Skin of body (tissue), 2 donors: Measurements from ENCODE around the gene TSSK6. TPM values are rescaled to one million over a fixed set of nuclear protein-coding genes. Genes with fewer than 3 reads are reported as not detected.

Experiments used
- DNase-seq: peaks from one replicate; lab custom pipeline; 2025; lab: John Stamatoyannopoulos, UW
- total RNA-seq: library from RNA; depleted of rRNA; stranded (reverse); fragments of >200 nt; gene quantifications from one replicate; pipeline ENCODE4 v1.2.3, GENCODE V29; 2014

Gene TSSK6
- total RNA-seq, 1 donor from 2014 or later: 0.39 TPM

GRCh38 chr19:19531951-19532805 lies 16.8 kb upstream of the TSSK6 start:
- DNase-seq: peak; percentile 52

DNA sequence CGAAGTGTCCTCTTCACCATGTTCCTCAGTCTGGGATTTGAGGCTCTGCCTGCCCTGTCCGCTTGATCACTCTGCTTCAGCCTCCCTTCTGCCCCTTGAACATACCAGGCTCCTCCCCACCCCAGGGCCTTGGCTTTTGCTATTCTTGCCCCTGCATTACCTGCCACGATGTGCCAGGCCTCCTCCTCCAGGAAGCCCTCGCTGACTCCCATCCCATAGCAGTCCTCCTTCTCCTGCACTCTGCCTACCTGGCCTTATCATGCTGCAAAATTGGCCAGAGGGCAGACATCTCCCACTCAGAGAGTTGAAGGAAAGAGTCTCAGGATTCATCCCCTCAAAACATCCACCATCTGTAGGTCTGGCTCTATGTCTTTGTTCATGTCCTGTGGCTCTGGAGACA lies 15.5 kb upstream of the TSSK6 start:
- DNase-seq: no peak

GRCh38 chr19:19530423-19530804 lies 15.1 kb upstream of the TSSK6 start:
- DNase-seq: no peak

DNA sequence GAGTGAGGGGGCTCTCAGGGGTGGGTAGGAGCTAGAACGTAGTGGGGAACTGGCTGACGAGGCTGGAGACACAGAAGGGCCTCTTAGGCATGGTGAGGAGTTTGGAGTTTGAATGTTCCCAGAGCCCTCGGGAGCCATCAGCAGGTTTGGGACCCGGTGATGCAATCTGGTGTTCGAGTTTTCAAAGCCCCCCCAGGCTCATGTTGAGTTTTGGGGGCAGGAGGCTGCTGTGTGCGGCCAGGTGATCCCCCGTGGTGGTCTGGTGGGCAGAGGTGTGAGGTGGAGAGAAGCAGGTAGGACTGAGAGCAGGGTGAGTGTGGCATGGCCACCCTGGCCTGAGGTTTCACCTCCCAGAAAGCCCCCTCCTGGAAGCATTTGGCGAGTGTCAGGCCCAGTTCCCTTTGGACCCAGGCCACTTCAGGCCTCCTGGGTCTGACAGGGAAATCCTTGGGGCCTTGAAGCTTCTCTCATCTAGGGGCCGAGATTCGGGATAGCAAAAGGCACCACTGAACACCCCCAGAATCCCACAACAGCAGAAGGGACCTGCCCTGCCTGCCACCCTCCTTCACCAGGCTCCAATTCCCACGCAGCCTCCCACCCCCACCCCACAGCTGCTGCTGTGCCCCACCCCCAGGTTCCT lies 14.6 kb upstream of the TSSK6 start:
- DNase-seq: no peak

DNA sequence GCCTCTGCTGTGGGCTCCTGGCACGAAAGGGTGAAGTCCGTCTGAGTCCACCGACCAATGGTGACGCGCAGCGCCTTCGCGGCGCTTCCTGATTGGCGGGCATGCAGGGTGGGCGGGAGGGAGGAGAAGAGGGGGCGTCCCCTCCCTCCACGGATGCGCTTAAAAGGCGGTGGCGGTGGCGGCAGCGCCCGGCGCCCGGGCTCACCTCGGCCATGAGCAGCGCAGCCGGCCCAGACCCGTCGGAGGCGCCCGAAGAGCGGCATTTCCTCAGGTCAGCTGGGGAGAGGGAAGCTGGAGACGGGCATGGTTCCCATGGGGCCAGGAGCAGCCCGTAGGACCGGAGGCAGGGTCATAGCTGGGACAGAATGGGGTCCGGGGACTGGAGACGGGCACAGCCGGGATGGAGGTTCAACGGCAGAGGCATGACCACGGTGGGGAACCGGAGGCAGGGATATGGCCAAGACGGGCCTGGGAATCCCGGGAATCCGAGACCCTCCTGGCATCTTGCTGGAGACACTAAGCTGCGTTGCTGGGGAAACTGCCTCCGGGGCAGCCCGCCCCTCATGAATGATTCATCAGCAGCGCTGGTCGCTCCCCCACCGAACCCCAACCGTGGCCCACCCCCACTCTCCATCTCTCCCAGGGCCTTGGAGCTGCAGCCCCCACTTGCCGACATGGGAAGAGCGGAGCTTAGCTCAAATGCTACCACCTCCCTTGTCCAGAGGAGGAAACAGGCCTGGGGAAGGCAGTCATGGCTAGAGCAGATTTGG lies 13.6 kb upstream of the TSSK6 start, which contains the start of gene YJEFN3:
Gene YJEFN3, plus strand, starts transcription at position 191 of the 770 bp plus-strand sequence. Its CDS starts 22 bp downstream, at position 213.
- no peak for DNase-seq

- no peak for DNase-seq
Observed at GRCh38 chr19:19527674-19528625, 12.6 kb upstream of the TSSK6 start.

GRCh38 chr19:19527371-19527656 lies 12.0 kb upstream of the TSSK6 start:
- DNase-seq: no peak

GRCh38 chr19:19526581-19527370 lies 11.4 kb upstream of the TSSK6 start:
- DNase-seq: no peak

DNA sequence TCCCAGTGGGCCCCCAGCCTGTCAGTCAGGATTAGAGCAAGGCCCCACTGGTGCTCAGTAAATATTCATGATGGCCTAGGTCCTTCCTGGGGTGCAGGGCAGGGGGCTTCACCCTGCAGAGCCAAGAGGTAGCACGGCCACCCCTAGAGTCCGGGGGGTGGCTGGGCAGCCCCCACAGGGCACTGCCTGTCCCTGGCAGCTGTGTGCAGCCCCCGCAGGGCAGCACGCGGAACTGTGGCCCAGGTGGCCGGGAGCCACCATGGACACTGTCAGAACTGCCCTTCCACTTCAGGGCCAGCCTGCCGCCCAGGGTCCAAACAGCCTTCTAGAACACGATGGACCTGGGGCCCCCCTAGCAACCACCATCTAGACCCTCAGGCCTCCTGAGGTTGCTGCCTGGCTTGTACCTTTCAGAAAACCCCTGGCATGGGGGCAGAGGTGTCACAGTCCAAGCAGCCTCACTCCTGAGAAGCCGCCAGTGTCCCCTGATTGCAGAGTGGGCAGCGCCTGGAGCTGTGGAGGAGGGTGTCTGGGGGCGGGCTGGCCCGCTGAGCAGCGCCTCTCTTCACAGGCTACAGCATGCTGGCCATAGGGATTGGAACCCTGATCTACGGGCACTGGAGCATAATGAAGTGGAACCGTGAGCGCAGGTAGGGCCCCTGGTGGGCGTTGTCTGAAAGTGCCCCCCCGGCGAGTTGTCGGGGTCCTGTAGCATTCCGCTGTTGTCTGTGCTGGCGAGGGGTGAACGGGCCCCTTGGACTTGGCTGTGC lies 10.4 kb upstream of the TSSK6 start:
- DNase-seq: no peak

DNA sequence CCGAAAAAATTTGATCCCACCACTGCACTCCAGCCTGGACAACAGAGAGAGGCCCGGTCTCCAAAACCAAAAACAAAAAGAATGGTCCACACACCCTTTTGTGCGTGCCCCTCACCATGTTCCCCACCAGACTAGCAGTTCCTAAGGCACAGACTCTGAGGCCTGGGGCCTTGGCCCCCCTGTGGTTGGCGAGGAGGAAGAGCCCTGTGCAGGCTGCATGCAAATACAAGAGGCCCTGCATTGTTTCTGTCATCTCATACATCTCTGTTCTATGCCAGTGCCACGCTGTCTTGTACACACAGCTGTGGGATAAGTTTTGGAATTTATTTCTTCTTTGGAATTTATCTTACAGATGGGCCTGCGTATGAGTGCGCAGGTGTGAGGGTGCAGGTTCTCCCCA lies 8.7 kb upstream of the TSSK6 start:
- DNase-seq: no peak

DNA sequence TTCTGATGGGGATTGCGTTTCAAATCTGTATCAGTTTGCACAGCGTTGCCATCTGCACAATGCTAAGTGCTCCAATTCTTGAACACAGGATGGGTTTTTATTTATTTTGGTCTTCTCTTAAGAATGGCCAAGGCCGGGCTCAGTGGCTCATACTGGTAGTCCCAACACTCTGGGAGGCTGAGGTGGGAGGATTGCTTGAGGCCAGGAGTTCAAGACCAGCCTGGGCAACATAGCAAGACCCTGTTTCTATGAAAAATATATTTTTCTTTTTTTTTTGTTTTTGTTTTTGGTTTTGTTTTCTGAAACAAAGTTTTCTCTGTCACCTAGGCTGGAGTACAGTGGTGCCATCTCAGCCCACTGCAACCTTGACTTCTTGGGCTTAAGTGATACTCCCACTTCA lies 7.8 kb upstream of the TSSK6 start:
- no peak for DNase-seq

DNA sequence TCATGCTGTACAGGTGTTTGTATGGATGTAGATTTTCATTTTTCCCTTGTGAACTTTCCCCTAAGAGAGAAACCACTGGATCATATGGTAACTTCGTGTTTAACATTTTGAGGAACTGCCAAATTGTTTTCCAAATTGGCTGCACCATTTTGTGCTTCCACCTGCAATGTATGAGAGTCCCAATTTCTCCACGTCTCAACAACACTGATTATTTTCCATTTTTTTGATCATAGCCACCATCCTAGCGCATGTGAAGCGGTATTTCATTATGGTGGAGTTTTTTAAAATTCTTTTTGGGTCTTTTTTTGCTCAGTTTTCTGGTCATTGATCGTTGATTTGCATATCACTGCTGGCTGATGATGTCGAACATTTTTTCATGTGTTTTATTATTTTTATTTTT lies 5.6 kb upstream of the TSSK6 start:
- DNase-seq: no peak

- DNase-seq: no peak
Observed at GRCh38 chr19:19517235-19517619, 1.9 kb upstream of the TSSK6 start.

DNA sequence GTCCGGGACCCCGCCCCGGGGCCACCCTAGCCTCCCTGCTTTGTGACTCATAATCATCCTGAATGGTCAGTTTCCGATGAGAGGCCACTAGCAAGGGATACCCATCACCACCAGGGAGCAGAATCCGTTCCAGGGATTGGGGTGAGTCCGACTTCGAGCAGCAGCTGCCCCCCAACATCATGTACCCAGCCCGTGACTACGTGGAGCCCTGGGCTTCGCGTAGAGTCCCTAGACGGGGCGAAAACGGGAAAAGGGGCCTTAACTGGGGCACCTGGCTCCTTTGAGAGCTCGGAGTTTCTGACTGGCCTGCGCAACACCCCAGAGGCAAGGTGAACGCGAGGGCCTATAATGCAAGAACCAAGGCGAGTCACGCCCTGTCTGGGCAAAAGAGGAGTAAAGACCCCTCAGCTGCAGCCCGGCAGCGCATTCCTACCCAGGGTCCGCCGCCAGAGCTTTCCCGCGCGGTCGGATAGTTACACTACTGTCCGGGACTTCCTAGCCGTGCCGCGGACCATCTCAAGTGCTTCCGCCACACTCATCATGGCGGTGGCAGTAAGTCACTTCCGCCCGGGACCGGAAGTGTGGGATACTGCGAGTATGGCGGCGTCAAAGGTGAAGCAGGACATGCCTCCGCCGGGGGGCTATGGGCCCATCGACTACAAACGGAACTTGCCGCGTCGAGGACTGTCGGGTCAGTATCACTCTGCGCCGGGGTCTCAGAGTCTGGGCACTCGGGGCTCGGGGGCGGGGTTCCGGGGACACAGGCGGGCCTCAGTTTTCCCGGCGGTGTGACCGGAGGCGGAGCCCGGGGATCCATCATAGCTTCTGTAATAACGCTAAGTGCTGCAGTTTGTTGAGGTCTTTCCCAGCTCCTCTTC lies 533 bp upstream of the TSSK6 start, which contains the start of gene NDUFA13:
Gene NDUFA13, plus strand, starts transcription at position 584 of the 878 bp plus-strand sequence. Its CDS starts 14 bp downstream, at position 598.
- DNase-seq: peak; percentile 84

DNA sequence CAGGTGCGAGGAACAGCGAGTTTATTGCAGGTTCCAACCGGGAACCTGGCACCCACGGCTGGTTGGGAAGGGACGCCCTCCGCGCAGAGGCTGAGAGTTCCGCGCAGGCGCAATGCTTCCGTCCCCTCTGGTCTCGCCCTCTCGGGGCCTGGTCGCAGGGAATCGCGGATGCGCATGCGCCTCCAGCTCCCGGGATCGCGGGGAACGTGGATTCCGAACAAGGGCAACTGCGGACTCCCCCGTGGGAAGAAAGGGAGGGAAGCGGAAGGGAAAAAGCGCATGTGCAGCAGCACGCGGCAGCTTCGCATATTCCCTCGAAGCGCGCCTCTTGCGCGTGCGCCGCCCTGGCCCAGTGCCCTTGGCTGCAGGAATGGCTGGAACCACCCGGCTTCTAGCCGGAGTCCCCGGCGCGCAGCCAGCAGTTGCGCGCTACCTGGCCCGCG lies 1.1 kb downstream of the TSSK6 start:
- peak; percentile 62 for DNase-seq

- no peak for DNase-seq
Observed at GRCh38 chr19:19513682-19514081, 1.7 kb downstream of the TSSK6 start.

- DNase-seq: no peak
Observed at GRCh38 chr19:19510432-19510831, 4.9 kb downstream of the TSSK6 start.

- no peak for DNase-seq
Observed at GRCh38 chr19:19508217-19508616, 7.1 kb downstream of the TSSK6 start.
